ENCODE results near the gene MYOD1. TPM values are rescaled to one million over a fixed set of nuclear protein-coding genes. Genes with fewer than 3 reads are reported as not detected.

The MYOD1 gene
- total RNA-seq, 2 experiments from 2014 or later: not detected

DNA sequence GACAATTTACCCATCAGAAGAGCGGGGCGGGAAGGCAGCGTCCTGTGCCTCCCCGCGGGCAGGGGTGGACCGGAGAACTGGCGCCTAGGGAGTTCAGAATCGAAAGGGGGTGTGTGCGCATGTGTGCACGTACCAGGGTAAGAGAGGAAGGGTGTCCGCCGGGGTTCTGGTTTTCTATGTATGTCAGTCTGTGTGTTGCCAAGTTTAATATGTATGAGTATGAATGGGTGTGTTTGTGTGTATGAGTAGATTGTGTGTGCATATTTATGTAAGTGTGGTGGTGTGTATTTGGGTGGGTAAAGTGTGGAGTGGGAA lies 17.2 kb downstream of the MYOD1 start:
- no peak overlapping the region for H2AFZ ChIP-seq (ENCODE audit: low read length)
- TF ChIP-seq EZH2phosphoT487 (IDR thresholded peaks at IDR 0.05; ENCODE audit: borderline replicate concordance, low read depth, low read length): no peak
- TF ChIP-seq, protein P1, sequence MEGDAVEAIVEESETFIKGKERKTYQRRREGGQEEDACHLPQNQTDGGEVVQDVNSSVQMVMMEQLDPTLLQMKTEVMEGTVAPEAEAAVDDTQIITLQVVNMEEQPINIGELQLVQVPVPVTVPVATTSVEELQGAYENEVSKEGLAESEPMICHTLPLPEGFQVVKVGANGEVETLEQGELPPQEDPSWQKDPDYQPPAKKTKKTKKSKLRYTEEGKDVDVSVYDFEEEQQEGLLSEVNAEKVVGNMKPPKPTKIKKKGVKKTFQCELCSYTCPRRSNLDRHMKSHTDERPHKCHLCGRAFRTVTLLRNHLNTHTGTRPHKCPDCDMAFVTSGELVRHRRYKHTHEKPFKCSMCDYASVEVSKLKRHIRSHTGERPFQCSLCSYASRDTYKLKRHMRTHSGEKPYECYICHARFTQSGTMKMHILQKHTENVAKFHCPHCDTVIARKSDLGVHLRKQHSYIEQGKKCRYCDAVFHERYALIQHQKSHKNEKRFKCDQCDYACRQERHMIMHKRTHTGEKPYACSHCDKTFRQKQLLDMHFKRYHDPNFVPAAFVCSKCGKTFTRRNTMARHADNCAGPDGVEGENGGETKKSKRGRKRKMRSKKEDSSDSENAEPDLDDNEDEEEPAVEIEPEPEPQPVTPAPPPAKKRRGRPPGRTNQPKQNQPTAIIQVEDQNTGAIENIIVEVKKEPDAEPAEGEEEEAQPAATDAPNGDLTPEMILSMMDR (conservative IDR thresholded peaks at IDR 0.05; ENCODE audit: low read length): no peak
- BruUV-seq (replicated peaks): no TSS peak
- DNase-seq (ENCODE audit: low spot score): no peak
- H3K4me3 ChIP-seq (ENCODE audit: low read depth, low read length, poor library complexity, severe bottlenecking): no peak overlapping the region
- intact Hi-C loops (cut with micrococcal nuclease; ENCODE audit: unreplicated experiment): no loop called here
- H3K79me2 ChIP-seq (ENCODE audit: insufficient read depth, low read depth, low read length): no peaks in the 10 kb centered on the region
- no peaks in the 10 kb centered on the region for H3K9me3 ChIP-seq (ENCODE audit: low read length)
- H4K20me1 ChIP-seq (ENCODE audit: insufficient read depth, low read length): no peaks in the 10 kb centered on the region
- CTCF ChIA-PET (ENCODE audit: unreplicated experiment): no interaction called here
- H3K27ac ChIP-seq (ENCODE audit: low read depth, low read length, poor library complexity, severe bottlenecking): no peak overlapping the region
- H3K36me3 ChIP-seq (ENCODE audit: insufficient read depth, low read length): no peaks in the 10 kb centered on the region
- no peaks in the 10 kb centered on the region for H3K9me2 ChIP-seq (ENCODE audit: insufficient read depth, low read length)
- POLR2A ChIA-PET: no interaction called here
- H3K4me1 ChIP-seq (ENCODE audit: insufficient read depth, low read length, poor library complexity, severe bottlenecking): no peaks in the 10 kb centered on the region
- H3K4me2 ChIP-seq (ENCODE audit: low read length): no peak overlapping the region

- DNase-seq (ENCODE audit: low spot score): no peak
- Histone ChIP-seq H3K9me3 (ENCODE audit: low read length) (no peaks in the 10 kb centered on the region), H3K9me2 (ENCODE audit: insufficient read depth, low read length) (no peaks in the 10 kb centered on the region), H4K20me1 (ENCODE audit: insufficient read depth, low read length) (no peaks in the 10 kb centered on the region), H3K79me2 (ENCODE audit: insufficient read depth, low read depth, low read length) (no peaks in the 10 kb centered on the region), H3K4me1 (ENCODE audit: insufficient read depth, low read length, poor library complexity, severe bottlenecking) (no peaks in the 10 kb centered on the region), H3K27ac (ENCODE audit: low read depth, low read length, poor library complexity, severe bottlenecking) (no peak overlapping the region), H2AFZ (ENCODE audit: low read length) (no peak overlapping the region), H3K4me3 (ENCODE audit: low read depth, low read length, poor library complexity, severe bottlenecking) (no peak overlapping the region), H3K4me2 (ENCODE audit: low read length) (no peak overlapping the region), H3K36me3 (ENCODE audit: insufficient read depth, low read length) (no peaks in the 10 kb centered on the region)
- POLR2A ChIA-PET: no interaction called here
- CTCF ChIA-PET (ENCODE audit: unreplicated experiment): no interaction called here
- BruUV-seq (replicated peaks): no TSS peak
- intact Hi-C loops (cut with micrococcal nuclease; ENCODE audit: unreplicated experiment): no loop called here
- TF ChIP-seq EZH2phosphoT487 (IDR thresholded peaks at IDR 0.05; ENCODE audit: borderline replicate concordance, low read depth, low read length): no peak
Measured at GRCh38 chr11:17736930-17737817, 17.8 kb downstream of the MYOD1 start.

DNA sequence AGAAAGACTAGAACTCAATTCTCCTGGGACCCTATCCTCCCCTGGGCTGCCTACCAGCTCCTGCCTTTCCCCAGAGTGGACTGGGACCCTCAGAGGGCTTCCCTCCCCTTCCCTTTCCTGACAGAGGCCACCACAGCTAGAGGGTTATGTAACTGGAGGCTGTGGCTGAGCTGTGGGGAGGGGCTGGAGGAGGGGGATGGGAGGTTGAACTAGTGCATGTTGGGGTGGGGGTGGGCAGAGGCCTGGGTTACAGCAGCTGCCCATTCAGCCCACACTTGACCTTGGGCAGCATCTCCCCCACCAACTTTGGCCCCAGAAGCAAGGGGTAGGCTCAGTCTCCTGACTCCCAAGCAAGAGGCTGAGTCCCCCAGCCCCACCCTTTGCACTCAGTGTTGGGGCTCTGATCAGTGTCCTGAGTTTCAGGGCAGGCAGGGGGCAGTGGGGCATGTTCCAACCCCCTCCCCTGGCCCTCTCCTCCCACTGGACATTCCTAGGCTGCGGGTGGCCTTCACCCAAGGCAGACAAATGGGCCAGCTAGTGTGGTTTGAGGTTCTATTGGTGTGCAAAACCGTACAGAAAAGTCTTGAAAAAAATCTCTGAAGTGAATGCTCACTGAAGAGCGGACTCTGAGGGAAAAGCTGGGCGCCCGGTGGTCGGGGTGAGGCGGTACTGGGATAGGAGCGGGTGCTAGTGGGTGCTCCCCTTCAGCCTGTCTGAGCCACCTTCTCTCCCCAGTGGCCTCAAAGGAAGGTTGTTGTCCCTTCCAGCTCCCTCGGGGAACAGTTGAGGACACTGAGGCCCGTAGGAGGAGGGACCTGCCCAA lies 19.0 kb downstream of the MYOD1 start:
- BruUV-seq (replicated peaks): no TSS peak
- Histone ChIP-seq H4K20me1 (ENCODE audit: insufficient read depth, low read length) (no peaks in the 10 kb centered on the region), H3K27ac (ENCODE audit: low read depth, low read length, poor library complexity, severe bottlenecking) (no peak overlapping the region), H3K4me1 (ENCODE audit: insufficient read depth, low read length, poor library complexity, severe bottlenecking) (no peaks in the 10 kb centered on the region), H3K79me2 (ENCODE audit: insufficient read depth, low read depth, low read length) (no peaks in the 10 kb centered on the region), H3K9me3 (ENCODE audit: low read length) (no peaks in the 10 kb centered on the region), H3K9me2 (ENCODE audit: insufficient read depth, low read length) (no peaks in the 10 kb centered on the region), H3K4me3 (ENCODE audit: low read depth, low read length, poor library complexity, severe bottlenecking) (no peak overlapping the region), H2AFZ (ENCODE audit: low read length) (no peak overlapping the region), H3K36me3 (ENCODE audit: insufficient read depth, low read length) (no peaks in the 10 kb centered on the region), H3K4me2 (ENCODE audit: low read length) (no peak overlapping the region)
- DNase-seq (ENCODE audit: low spot score): no peak
- ChIA-PET CTCF (ENCODE audit: unreplicated experiment) (no interaction called here), POLR2A (no interaction called here)
- intact Hi-C loops (cut with micrococcal nuclease; ENCODE audit: unreplicated experiment): no loop called here
- no peak for TF ChIP-seq EZH2phosphoT487 (IDR thresholded peaks at IDR 0.05; ENCODE audit: borderline replicate concordance, low read depth, low read length)
- TF ChIP-seq, protein P1 (conservative IDR thresholded peaks at IDR 0.05; ENCODE audit: low read length): no peak
